Activated CD8-positive, alpha-beta memory T cell treated with anti-CD3 and anti-CD28 coated beads, Interleukin-2, amount 10 ng/mL, durations not matched to agents 7 days and 5 days (primary cell): ENCODE results near the gene ATF6. TPM values are rescaled to one million over a fixed set of nuclear protein-coding genes. Genes with fewer than 3 reads are reported as not detected.

Experiments
- ATAC-seq: fragments of 150-1000 bp; cut with Tn5 transposase; one replicate; pipeline ENCODE4 v1.10.0; 2021; ENCODE audit warnings: moderate library complexity
- CTCF ChIA-PET: fragments of 350-600 bp; sonication (Branson Sonifier 250); formaldehyde crosslinking; loops from one replicate; lab custom pipeline; 2021; ENCODE audit warnings: antibody characterized with exemption; lab: Charles Lee
- DNase-seq: peaks from one replicate; pipeline ENCODE4 v3.0.0-alpha.2; 2020
- H3K27ac Mint-ChIP-seq: one replicate; pipeline ENCODE4 v1.8.0; 2021; ENCODE audit warnings: mild to moderate bottlenecking, mixed read lengths
- H3K27me3 Mint-ChIP-seq: one replicate; pipeline ENCODE4 v1.8.0; 2021; ENCODE audit warnings: mixed read lengths
- H3K36me3 Mint-ChIP-seq: one replicate; pipeline ENCODE4 v1.8.0; 2021; ENCODE audit warnings: mild to moderate bottlenecking, mixed read lengths
- H3K4me1 Mint-ChIP-seq: one replicate; pipeline ENCODE4 v1.8.0; 2021; ENCODE audit warnings: mixed read lengths
- H3K4me3 Mint-ChIP-seq: one replicate; pipeline ENCODE4 v1.8.0; 2021; ENCODE audit warnings: mild to moderate bottlenecking, moderate library complexity, mixed read lengths
- H3K9me3 Mint-ChIP-seq: one replicate; pipeline ENCODE4 v1.8.0; 2022; ENCODE audit warnings: low read depth, mixed read lengths
- total RNA-seq, 2 experiments: library from RNA; stranded (reverse); gene quantifications; one replicate each; pipeline ENCODE4 v1.2.3, GENCODE V29; 2021

ATF6 gene
- total RNA-seq, 2 experiments from 2014 or later: 16.8 to 21.3 TPM

GRCh38 chr1:161773791-161774190 lies 7.7 kb downstream of the ATF6 start:
- no peak overlapping the region for H3K4me3 Mint-ChIP-seq

GRCh38 chr1:161777261-161777660 lies 11.1 kb downstream of the ATF6 start:
- no peak overlapping the region for H3K27ac Mint-ChIP-seq
- no peak overlapping the region for H3K4me3 Mint-ChIP-seq
- DNase-seq: no peak
- no peaks in the 10 kb centered on the region for H3K27me3 Mint-ChIP-seq
- H3K9me3 Mint-ChIP-seq: no peaks in the 10 kb centered on the region
- peaks cover 5% of the 10 kb centered on the region for H3K4me1 Mint-ChIP-seq
- CTCF ChIA-PET: interaction anchor here (1.4 kb wide), 1 partner anchor 15 kb away, joined by 4 read pairs; no protein-coding TSS in a partner anchor
- H3K36me3 Mint-ChIP-seq: peaks cover 4% of the 10 kb centered on the region
- no peak for ATAC-seq

More at GRCh38 chr1:161773791-161774190, 7.7 kb downstream of the ATF6 start:
- H3K4me1 Mint-ChIP-seq: peaks cover 13% of the 10 kb centered on the region
- H3K27ac Mint-ChIP-seq: no peak overlapping the region
- ATAC-seq (no peak), DNase-seq (no peak)
- H3K27me3 Mint-ChIP-seq: no peaks in the 10 kb centered on the region
- H3K36me3 Mint-ChIP-seq: peaks cover 3% of the 10 kb centered on the region
- H3K9me3 Mint-ChIP-seq: no peaks in the 10 kb centered on the region
- CTCF ChIA-PET: interaction anchor here (1.2 kb wide), 1 partner anchor 19 kb away, joined by 3 read pairs; no protein-coding TSS in a partner anchor

GRCh38 chr1:161778522-161778921 lies 12.4 kb downstream of the ATF6 start:
- DNase-seq (no peak), ATAC-seq (no peak)
- H3K4me1 Mint-ChIP-seq: peaks cover 4% of the 10 kb centered on the region
- peaks cover 8% of the 10 kb centered on the region for H3K36me3 Mint-ChIP-seq
- H3K27ac Mint-ChIP-seq: no peak overlapping the region
- H3K4me3 Mint-ChIP-seq: no peak overlapping the region
- CTCF ChIA-PET: no interaction called here
- no peaks in the 10 kb centered on the region for H3K9me3 Mint-ChIP-seq
- no peaks in the 10 kb centered on the region for H3K27me3 Mint-ChIP-seq

- Mint-ChIP-seq H3K27me3 (no peaks in the 10 kb centered on the region), H3K4me1 (no peaks in the 10 kb centered on the region), H3K4me3 (no peak overlapping the region), H3K36me3 (peaks cover 8% of the 10 kb centered on the region), H3K9me3 (no peaks in the 10 kb centered on the region), H3K27ac (no peak overlapping the region)
- no peak for DNase-seq
- CTCF ChIA-PET: no interaction called here
- no peak for ATAC-seq
Observed at GRCh38 chr1:161779393-161779792, 13.3 kb downstream of the ATF6 start.

- H3K27me3 Mint-ChIP-seq: no peaks in the 10 kb centered on the region
- CTCF ChIA-PET: interaction anchor here (2.7 kb wide), 1 partner anchor 11 kb away, joined by 13 read pairs; no protein-coding TSS in a partner anchor
Observed at GRCh38 chr1:161781995-161782394, 15.9 kb downstream of the ATF6 start.

GRCh38 chr1:161782886-161783285 lies 16.8 kb downstream of the ATF6 start:
- H3K4me1 Mint-ChIP-seq: no peaks in the 10 kb centered on the region
- peaks cover 18% of the 10 kb centered on the region for H3K36me3 Mint-ChIP-seq
- no peak overlapping the region for H3K4me3 Mint-ChIP-seq
- DNase-seq: no peak
- ATAC-seq: no peak
- H3K27me3 Mint-ChIP-seq: no peaks in the 10 kb centered on the region
- CTCF ChIA-PET: interaction anchor here (2.7 kb wide), 1 partner anchor 10 kb away, joined by 13 read pairs; no protein-coding TSS in a partner anchor
- H3K9me3 Mint-ChIP-seq: no peaks in the 10 kb centered on the region
- no peak overlapping the region for H3K27ac Mint-ChIP-seq

More at GRCh38 chr1:161781995-161782394, 15.9 kb downstream of the ATF6 start:
- Mint-ChIP-seq H3K4me3 (no peak overlapping the region), H3K36me3 (peaks cover 18% of the 10 kb centered on the region), H3K4me1 (no peaks in the 10 kb centered on the region), H3K9me3 (no peaks in the 10 kb centered on the region), H3K27ac (no peak overlapping the region)
- ATAC-seq (no peak), DNase-seq (no peak)

GRCh38 chr1:161784968-161785367 lies 18.8 kb downstream of the ATF6 start:
- H3K9me3 Mint-ChIP-seq: no peaks in the 10 kb centered on the region
- H3K4me3 Mint-ChIP-seq: no peak overlapping the region
- ATAC-seq (no peak), DNase-seq (no peak)
- H3K27ac Mint-ChIP-seq: no peak overlapping the region
- CTCF ChIA-PET: interaction anchor here (2.7 kb wide), 1 partner anchor 8 kb away, joined by 13 read pairs; no protein-coding TSS in a partner anchor
- peaks cover 23% of the 10 kb centered on the region for H3K36me3 Mint-ChIP-seq
- peaks cover 2% of the 10 kb centered on the region for H3K4me1 Mint-ChIP-seq
- no peaks in the 10 kb centered on the region for H3K27me3 Mint-ChIP-seq

- DNase-seq: no peak
- Mint-ChIP-seq H3K36me3 (peaks cover 29% of the 10 kb centered on the region), H3K4me1 (peaks cover 12% of the 10 kb centered on the region), H3K27me3 (no peaks in the 10 kb centered on the region), H3K9me3 (no peaks in the 10 kb centered on the region), H3K4me3 (no peak overlapping the region), H3K27ac (no peak overlapping the region)
- CTCF ChIA-PET: no interaction called here
- no peak for ATAC-seq
Observed at GRCh38 chr1:161787355-161787754, 21.2 kb downstream of the ATF6 start.

GRCh38 chr1:161790587-161791317 lies 24.6 kb downstream of the ATF6 start:
- Mint-ChIP-seq H3K4me1 (peaks cover 18% of the 10 kb centered on the region), H3K9me3 (no peaks in the 10 kb centered on the region), H3K27me3 (no peaks in the 10 kb centered on the region), H3K27ac (no peak overlapping the region), H3K4me3 (no peak overlapping the region), H3K36me3 (peaks cover 41% of the 10 kb centered on the region)
- no peak for ATAC-seq
- DNase-seq: no peak
- CTCF ChIA-PET: interaction anchor here (3.6 kb wide), 1 partner anchor 247 kb away, joined by 66 read pairs; no protein-coding TSS in a partner anchor

- Mint-ChIP-seq H3K27me3 (no peaks in the 10 kb centered on the region), H3K9me3 (no peaks in the 10 kb centered on the region), H3K36me3 (peaks cover 38% of the 10 kb centered on the region)
Observed at GRCh38 chr1:161791904-161792655, 26.0 kb downstream of the ATF6 start.

GRCh38 chr1:161792740-161793139 lies 26.6 kb downstream of the ATF6 start:
- ATAC-seq (peak; percentile 88), DNase-seq (no peak)
- Mint-ChIP-seq H3K27me3 (no peaks in the 10 kb centered on the region), H3K9me3 (no peaks in the 10 kb centered on the region), H3K36me3 (peaks cover 45% of the 10 kb centered on the region), H3K4me1 (peaks cover 18% of the 10 kb centered on the region), H3K27ac (no peak overlapping the region), H3K4me3 (no peak overlapping the region)
- CTCF ChIA-PET: interaction anchor here (0.6 to 3.6 kb wide), 21 partner anchors 8 to 340 kb away, joined by 3 to 66 read pairs (median 4); partner anchors contain the start of gene OLFML2B

More at GRCh38 chr1:161791904-161792655, 26.0 kb downstream of the ATF6 start:
- Mint-ChIP-seq H3K4me3 (no peak overlapping the region), H3K27ac (no peak overlapping the region), H3K4me1 (peaks cover 18% of the 10 kb centered on the region)
- CTCF ChIA-PET: interaction anchor here (0.6 to 3.6 kb wide), 21 partner anchors 9 to 341 kb away, joined by 3 to 66 read pairs (median 4); partner anchors contain the start of gene OLFML2B
- no peak for ATAC-seq
- no peak for DNase-seq

GRCh38 chr1:161799792-161800191 lies 33.7 kb downstream of the ATF6 start:
- Mint-ChIP-seq H3K4me1 (no peaks in the 10 kb centered on the region), H3K27ac (no peak overlapping the region), H3K9me3 (no peaks in the 10 kb centered on the region), H3K27me3 (no peaks in the 10 kb centered on the region), H3K4me3 (no peak overlapping the region), H3K36me3 (peaks cover 42% of the 10 kb centered on the region)
- DNase-seq (no peak), ATAC-seq (no peak)
- CTCF ChIA-PET: no interaction called here

- no peaks in the 10 kb centered on the region for H3K4me1 Mint-ChIP-seq
- no peaks in the 10 kb centered on the region for H3K9me3 Mint-ChIP-seq
- DNase-seq (no peak), ATAC-seq (no peak)
- peaks cover 43% of the 10 kb centered on the region for H3K36me3 Mint-ChIP-seq
- H3K27me3 Mint-ChIP-seq: no peaks in the 10 kb centered on the region
- CTCF ChIA-PET: interaction anchor here (0.6 to 1.9 kb wide), 3 partner anchors 10 to 274 kb away, joined by 3 to 6 read pairs (median 3); no protein-coding TSS in a partner anchor
- no peak overlapping the region for H3K27ac Mint-ChIP-seq
- no peak overlapping the region for H3K4me3 Mint-ChIP-seq
Observed at GRCh38 chr1:161801955-161802354, 35.8 kb downstream of the ATF6 start.
